NCI-H2029 (cell line): ENCODE results near the gene SPTLC1.

Experiments used
- DNase-seq: peaks from one replicate; lab custom pipeline; 2025; lab: John Stamatoyannopoulos, UW

The SPTLC1 gene

GRCh38 chr9:92077888-92078287 lies 37.3 kb downstream of the SPTLC1 start:
- no peak for DNase-seq

- DNase-seq, result no peak
Observed at GRCh38 chr9:92071634-92072033, 43.6 kb downstream of the SPTLC1 start.

GRCh38 chr9:92066168-92066567 lies 49.0 kb downstream of the SPTLC1 start:
- DNase-seq, result no peak

GRCh38 chr9:92064711-92065110 lies 50.5 kb downstream of the SPTLC1 start:
- DNase-seq, result no peak

GRCh38 chr9:92061184-92061583 lies 54.0 kb downstream of the SPTLC1 start:
- no peak for DNase-seq

- no peak for DNase-seq
Observed at GRCh38 chr9:92059661-92060060, 55.6 kb downstream of the SPTLC1 start.

GRCh38 chr9:92058723-92059444 lies 56.3 kb downstream of the SPTLC1 start:
- no peak for DNase-seq

- no peak for DNase-seq
Observed at GRCh38 chr9:92058026-92058425, 57.2 kb downstream of the SPTLC1 start.

- DNase-seq, result no peak
Observed at GRCh38 chr9:92057226-92057625, 58.0 kb downstream of the SPTLC1 start.

- no peak for DNase-seq
Observed at GRCh38 chr9:92055624-92056023, 59.6 kb downstream of the SPTLC1 start.

GRCh38 chr9:92048924-92049625 lies 66.1 kb downstream of the SPTLC1 start:
- no peak for DNase-seq

GRCh38 chr9:92047500-92047899 lies 67.7 kb downstream of the SPTLC1 start:
- DNase-seq, result no peak

GRCh38 chr9:92046676-92047075 lies 68.5 kb downstream of the SPTLC1 start:
- no peak for DNase-seq

GRCh38 chr9:92044936-92045335 lies 70.3 kb downstream of the SPTLC1 start:
- DNase-seq, result no peak

- no peak for DNase-seq
Observed at GRCh38 chr9:92043002-92043401, 72.2 kb downstream of the SPTLC1 start.

GRCh38 chr9:92042260-92042659 lies 73.0 kb downstream of the SPTLC1 start:
- DNase-seq, result no peak

- no peak for DNase-seq
Observed at GRCh38 chr9:92036756-92037155, 78.5 kb downstream of the SPTLC1 start.

GRCh38 chr9:92036411-92036746 lies 78.8 kb downstream of the SPTLC1 start:
- DNase-seq, result no peak

GRCh38 chr9:92035687-92036410 lies 79.4 kb downstream of the SPTLC1 start:
- DNase-seq, result no peak

GRCh38 chr9:92035146-92035545 lies 80.1 kb downstream of the SPTLC1 start:
- no peak for DNase-seq

- DNase-seq, result no peak
Observed at GRCh38 chr9:92033991-92034390, 81.2 kb downstream of the SPTLC1 start.

- no peak for DNase-seq
Observed at GRCh38 chr9:92033307-92033706, 81.9 kb downstream of the SPTLC1 start.

- no peak for DNase-seq
Observed at GRCh38 chr9:92032891-92033290, 82.3 kb downstream of the SPTLC1 start.
